RWPE2 (cell line): ENCODE data around the gene DAD1.

ENCODE experiments used
- ATAC-seq: fragments of 200-7000 bp; cut with Tn5 transposase; 3 replicates; pipeline ENCODE4 v1.9.1; 2021; ENCODE audit warnings: low read depth
- DNase-seq: peaks from one replicate; pipeline ENCODE4 v3.0.0-alpha.2; 2020; ENCODE audit warnings: low spot score
- H3K27ac ChIP-seq: fragments of 450-650 bp; 2 replicates; pipeline ENCODE4 v1.5.1; 2017; ENCODE audit warnings: mild to moderate bottlenecking; ENCODE audit not compliant: poor library complexity, severe bottlenecking
- H3K27me3 ChIP-seq: fragments of 250-450 bp; sonication (Bioruptor Pico); 2 replicates; pipeline ENCODE4 v1.5.1; 2021; ENCODE audit warnings: mild to moderate bottlenecking, moderate library complexity; ENCODE audit not compliant: insufficient read depth, poor library complexity, severe bottlenecking
- H3K36me3 ChIP-seq: fragments of 250-450 bp; sonication (Bioruptor Pico); 2 replicates; pipeline ENCODE4 v1.5.1; 2020; ENCODE audit warnings: low read depth, mild to moderate bottlenecking, moderate library complexity
- H3K4me1 ChIP-seq: fragments of 250-450 bp; sonication (Bioruptor Pico); 2 replicates; pipeline ENCODE4 v1.5.1; 2021; ENCODE audit warnings: mild to moderate bottlenecking, moderate library complexity; ENCODE audit not compliant: insufficient read depth, poor library complexity, severe bottlenecking
- H3K4me3 ChIP-seq: fragments of 250-450 bp; sonication (Bioruptor Pico); 2 replicates; pipeline ENCODE4 v1.5.1; 2021; ENCODE audit warnings: mild to moderate bottlenecking, moderate library complexity; ENCODE audit not compliant: severe bottlenecking
- H3K9me3 ChIP-seq: fragments of 250-450 bp; sonication (Bioruptor Pico); 2 replicates; pipeline ENCODE4 v1.5.1; 2021; ENCODE audit warnings: mild to moderate bottlenecking, moderate library complexity; ENCODE audit not compliant: severe bottlenecking
- TF ChIP-seq, protein P1 (sequence below): fragments of 450-650 bp; IDR thresholded peaks from one replicate; pipeline ENCODE4 v1.5.1; 2017; ENCODE audit warnings: mild to moderate bottlenecking, moderate library complexity; ENCODE audit not compliant: poor library complexity, severe bottlenecking

Gene DAD1

DNA sequence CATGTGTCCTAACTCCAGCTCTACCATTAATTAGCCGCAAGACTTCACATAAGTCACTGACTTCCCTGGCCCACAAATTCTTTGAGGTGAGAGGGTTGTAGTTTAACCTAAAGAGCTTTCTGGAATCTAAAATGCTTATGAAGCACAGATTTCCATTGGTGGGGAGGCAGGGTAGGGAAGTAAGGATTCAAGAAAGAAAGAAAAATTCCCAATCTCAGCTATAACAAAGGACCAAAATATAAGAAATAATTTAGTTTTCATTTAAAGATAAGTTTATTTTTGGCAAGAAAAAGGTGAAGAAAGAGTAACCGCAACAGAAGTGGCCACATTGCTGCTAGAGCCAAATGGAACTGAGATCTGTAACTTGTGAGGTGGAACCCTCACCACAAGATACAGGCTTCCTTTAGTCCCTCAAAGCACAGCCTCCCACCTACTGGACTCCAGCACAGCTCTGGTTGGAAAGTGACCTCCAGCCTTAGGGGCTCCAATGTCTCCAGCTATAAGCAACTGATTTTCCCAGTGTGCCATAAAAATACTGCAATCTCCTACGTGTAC, 23.6 kb downstream of the DAD1 start:
- no peak overlapping the region for H3K4me3 ChIP-seq
- peaks cover 67% of the 10 kb centered on the region for H3K36me3 ChIP-seq
- no peak for ATAC-seq
- H3K27ac ChIP-seq: no peak overlapping the region
- no peaks in the 10 kb centered on the region for H3K4me1 ChIP-seq
- TF ChIP-seq, protein P1, sequence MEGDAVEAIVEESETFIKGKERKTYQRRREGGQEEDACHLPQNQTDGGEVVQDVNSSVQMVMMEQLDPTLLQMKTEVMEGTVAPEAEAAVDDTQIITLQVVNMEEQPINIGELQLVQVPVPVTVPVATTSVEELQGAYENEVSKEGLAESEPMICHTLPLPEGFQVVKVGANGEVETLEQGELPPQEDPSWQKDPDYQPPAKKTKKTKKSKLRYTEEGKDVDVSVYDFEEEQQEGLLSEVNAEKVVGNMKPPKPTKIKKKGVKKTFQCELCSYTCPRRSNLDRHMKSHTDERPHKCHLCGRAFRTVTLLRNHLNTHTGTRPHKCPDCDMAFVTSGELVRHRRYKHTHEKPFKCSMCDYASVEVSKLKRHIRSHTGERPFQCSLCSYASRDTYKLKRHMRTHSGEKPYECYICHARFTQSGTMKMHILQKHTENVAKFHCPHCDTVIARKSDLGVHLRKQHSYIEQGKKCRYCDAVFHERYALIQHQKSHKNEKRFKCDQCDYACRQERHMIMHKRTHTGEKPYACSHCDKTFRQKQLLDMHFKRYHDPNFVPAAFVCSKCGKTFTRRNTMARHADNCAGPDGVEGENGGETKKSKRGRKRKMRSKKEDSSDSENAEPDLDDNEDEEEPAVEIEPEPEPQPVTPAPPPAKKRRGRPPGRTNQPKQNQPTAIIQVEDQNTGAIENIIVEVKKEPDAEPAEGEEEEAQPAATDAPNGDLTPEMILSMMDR: no peak
- no peaks in the 10 kb centered on the region for H3K27me3 ChIP-seq
- H3K9me3 ChIP-seq: no peaks in the 10 kb centered on the region
- DNase-seq: no peak

- ATAC-seq: no peak
- TF ChIP-seq, protein P1: no peak
- no peak for DNase-seq
- Histone ChIP-seq H3K4me3 (no peak overlapping the region), H3K27me3 (no peaks in the 10 kb centered on the region), H3K4me1 (no peaks in the 10 kb centered on the region), H3K27ac (no peak overlapping the region), H3K36me3 (peaks cover 58% of the 10 kb centered on the region), H3K9me3 (no peaks in the 10 kb centered on the region)
These were observed 24.6 kb downstream of the DAD1 start for GRCh38 chr14:22564463-22564862.

GRCh38 chr14:22563987-22564386, 25.0 kb downstream of the DAD1 start:
- TF ChIP-seq, protein P1: no peak
- ATAC-seq: no peak
- Histone ChIP-seq H3K4me1 (no peaks in the 10 kb centered on the region), H3K4me3 (no peak overlapping the region), H3K27ac (no peak overlapping the region), H3K9me3 (no peaks in the 10 kb centered on the region), H3K36me3 (peaks cover 54% of the 10 kb centered on the region), H3K27me3 (no peaks in the 10 kb centered on the region)
- DNase-seq: no peak

DNA sequence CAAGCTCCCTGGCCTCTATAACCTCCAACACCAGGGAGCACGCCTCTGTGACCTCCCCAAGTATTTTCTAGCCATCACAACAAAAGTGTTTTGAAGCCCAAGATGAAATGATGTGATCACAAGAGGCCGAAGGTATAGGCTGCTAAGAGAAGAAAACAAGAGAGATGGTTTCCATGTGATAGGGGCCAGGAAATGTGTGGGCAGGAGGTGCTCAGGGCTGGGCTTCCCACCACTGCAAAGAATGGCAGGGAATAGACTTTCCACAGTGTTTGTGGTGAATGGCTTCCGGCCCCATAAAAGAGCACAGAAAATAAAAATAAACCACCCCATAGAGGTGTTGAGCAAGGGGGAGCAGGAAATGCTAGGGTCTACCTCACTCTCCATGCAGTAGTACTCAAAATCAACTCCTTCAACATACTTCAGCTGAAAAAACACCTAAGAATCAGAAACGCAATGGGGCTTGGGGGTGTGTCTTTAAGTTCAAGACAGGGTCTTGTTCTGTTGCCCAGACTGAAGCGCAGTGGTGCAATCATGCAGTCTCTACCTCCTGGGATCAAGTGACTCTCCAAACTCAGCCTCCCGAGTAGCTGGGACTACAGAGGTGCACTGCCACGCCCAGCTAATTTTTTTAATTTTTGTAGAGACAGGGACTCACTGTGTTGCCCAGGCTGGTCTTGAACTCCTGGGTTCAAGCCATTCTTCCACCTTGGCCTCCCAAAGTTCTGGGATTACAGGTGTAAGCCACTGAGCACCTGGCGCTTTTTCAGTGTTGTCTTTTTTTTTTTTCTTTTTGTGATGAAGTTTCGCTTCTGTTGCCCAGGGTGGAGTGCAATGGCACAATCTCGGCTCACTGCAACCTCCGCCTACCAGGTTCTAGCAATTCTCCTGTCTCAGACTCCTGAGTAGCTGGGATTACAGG, 27.1 kb downstream of the DAD1 start:
- Histone ChIP-seq H3K4me3 (no peak overlapping the region), H3K36me3 (peaks cover 35% of the 10 kb centered on the region), H3K9me3 (no peaks in the 10 kb centered on the region), H3K27me3 (no peaks in the 10 kb centered on the region), H3K27ac (no peak overlapping the region), H3K4me1 (no peaks in the 10 kb centered on the region)
- no peak for DNase-seq
- ATAC-seq: no peak
- TF ChIP-seq, protein P1: no peak

GRCh38 chr14:22561366-22561660, 27.7 kb downstream of the DAD1 start:
- ATAC-seq (no peak), DNase-seq (no peak)
- Histone ChIP-seq H3K9me3 (no peaks in the 10 kb centered on the region), H3K36me3 (peaks cover 29% of the 10 kb centered on the region), H3K27ac (no peak overlapping the region), H3K4me1 (peaks cover 5% of the 10 kb centered on the region), H3K27me3 (no peaks in the 10 kb centered on the region), H3K4me3 (no peak overlapping the region)
- TF ChIP-seq, protein P1: no peak
